Hepatocyte (in vitro differentiated cells): ENCODE data around the gene TSPAN13. TPM values are rescaled to one million over a fixed set of nuclear protein-coding genes. Genes with fewer than 3 reads are reported as not detected.

ENCODE experiments used
- DNase-seq: peaks from one replicate; pipeline ENCODE4 v3.0.0-alpha.2; 2016; ENCODE audit warnings: low spot score
- H2AFZ ChIP-seq: fragments of 200-600 bp; sonication (generic); 2 replicates; pipeline ENCODE4 v1.6.0; 2016; ENCODE audit warnings: antibody characterized with exemption, mild to moderate bottlenecking
- H3K27ac ChIP-seq: fragments of 200-600 bp; sonication (generic); 2 replicates; pipeline ENCODE4 v1.5.1; 2016; ENCODE audit warnings: mild to moderate bottlenecking
- H3K27me3 ChIP-seq: fragments of 200-600 bp; sonication (generic); 2 replicates; pipeline ENCODE4 v1.6.1; 2016
- H3K36me3 ChIP-seq: fragments of 200-600 bp; sonication (generic); replicated peaks from 2 replicates; pipeline ENCODE4 v1.5.1; 2016; ENCODE audit warnings: low read depth; ENCODE audit not compliant: insufficient read depth
- H3K4me1 ChIP-seq: fragments of 200-600 bp; sonication (generic); 2 replicates; pipeline ENCODE4 v1.5.1; 2016; ENCODE audit warnings: mild to moderate bottlenecking, moderate library complexity; ENCODE audit not compliant: insufficient read depth
- H3K4me2 ChIP-seq: fragments of 200-600 bp; sonication (generic); 2 replicates; pipeline ENCODE4 v1.6.0; 2016
- H3K4me3 ChIP-seq: fragments of 200-600 bp; sonication (generic); 2 replicates; pipeline ENCODE4 v1.5.1; 2016; ENCODE audit warnings: mild to moderate bottlenecking
- H3K79me2 ChIP-seq: fragments of 200-600 bp; sonication (generic); 2 replicates; pipeline ENCODE4 v1.6.0; 2017; ENCODE audit warnings: mild to moderate bottlenecking
- H3K9me2 ChIP-seq: fragments of 200-600 bp; sonication (generic); replicated peaks from 2 replicates; pipeline ENCODE4 v1.6.0; 2017; ENCODE audit warnings: mild to moderate bottlenecking; ENCODE audit not compliant: insufficient read depth
- H3K9me3 ChIP-seq: fragments of 200-600 bp; sonication (generic); 2 replicates; pipeline ENCODE4 v1.5.1; 2016; ENCODE audit warnings: low read depth, mild to moderate bottlenecking
- H4K20me1 ChIP-seq: fragments of 200-600 bp; sonication (generic); 2 replicates; pipeline ENCODE4 v1.6.0; 2016; ENCODE audit warnings: mild to moderate bottlenecking; ENCODE audit not compliant: insufficient read depth, poor library complexity, severe bottlenecking
- CTCF ChIP-seq: fragments of 200-600 bp; sonication (generic); IDR thresholded peaks from 2 replicates; pipeline ENCODE4 v1.5.1; 2016; ENCODE audit warnings: antibody characterized with exemption, mild to moderate bottlenecking; ENCODE audit not compliant: poor library complexity
- EZH2 ChIP-seq: fragments of 200-600 bp; sonication (generic); IDR thresholded peaks from 2 replicates; pipeline ENCODE4 v1.6.1; 2016; ENCODE audit warnings: antibody characterized with exemption, mild to moderate bottlenecking, borderline replicate concordance
- EZH2phosphoT487 ChIP-seq: fragments of 200-600 bp; sonication (generic); IDR thresholded peaks from one replicate; pipeline ENCODE4 v1.6.1; 2018; ENCODE audit warnings: antibody characterized with exemption, mild to moderate bottlenecking, low read depth, moderate library complexity; ENCODE audit not compliant: unreplicated experiment, severe bottlenecking
- WGBS: methylation state at CpG from one replicate; pipeline ENCODE4 v1.1.6; 2016; ENCODE audit warnings: low lambda C conversion rate; ENCODE audit errors: missing lambda C conversion rate; 5-methylcytosine and 5-hydroxymethylcytosine counted together
- polyA plus RNA-seq: library from polyadenylated mRNA; unstranded; fragments of >200 nt; fragmentation: Nextera tagmentation; extraction: Ambion mirVana; gene quantifications from 2 replicates; pipeline ENCODE4 v1.2.1, GENCODE V29; 2016
- total RNA-seq: library from RNA; depleted of rRNA; stranded (reverse); fragments of >200 nt; gene quantifications from 2 replicates; pipeline ENCODE4 v1.2.3, GENCODE V29; 2014

TSPAN13 gene
- total and polyA plus RNA-seq, 2 experiments from 2014 or later: 164 to 173 TPM

GRCh38 chr7:16810112-16810511 lies 56.6 kb downstream of the TSPAN13 start:
- Histone ChIP-seq H4K20me1 (no peaks in the 10 kb centered on the region), H3K27me3 (no peaks in the 10 kb centered on the region), H3K36me3 (no peaks in the 10 kb centered on the region), H3K4me1 (peaks cover 16% of the 10 kb centered on the region), H3K27ac (peak overlapping the region; percentile 88), H3K79me2 (no peaks in the 10 kb centered on the region), H3K9me2 (no peaks in the 10 kb centered on the region), H3K9me3 (no peaks in the 10 kb centered on the region), H3K4me2 (no peak overlapping the region), H3K4me3 (no peak overlapping the region), H2AFZ (no peak overlapping the region)
- TF ChIP-seq CTCF: no peak
- no peak for TF ChIP-seq EZH2phosphoT487
- TF ChIP-seq EZH2: no peak
- DNase-seq: no peak
- WGBS: 40% methylated on average over 2 of the region's 2 CpGs

GRCh38 chr7:16810573-16810972 lies 57.0 kb downstream of the TSPAN13 start:
- Histone ChIP-seq H3K27me3 (no peaks in the 10 kb centered on the region), H2AFZ (no peak overlapping the region), H3K4me2 (no peak overlapping the region), H3K79me2 (no peaks in the 10 kb centered on the region), H3K4me1 (peaks cover 16% of the 10 kb centered on the region), H4K20me1 (no peaks in the 10 kb centered on the region), H3K9me2 (no peaks in the 10 kb centered on the region), H3K9me3 (no peaks in the 10 kb centered on the region), H3K27ac (peak overlapping the region; percentile 88), H3K36me3 (no peaks in the 10 kb centered on the region), H3K4me3 (no peak overlapping the region)
- WGBS: 59% methylated on average over 5 of the region's 5 CpGs
- no peak for TF ChIP-seq EZH2
- no peak for TF ChIP-seq EZH2phosphoT487
- TF ChIP-seq CTCF: no peak
- DNase-seq: no peak

GRCh38 chr7:16811551-16811950 lies 58.0 kb downstream of the TSPAN13 start:
- no peaks in the 10 kb centered on the region for H3K9me2 ChIP-seq
- no peaks in the 10 kb centered on the region for H3K79me2 ChIP-seq
- no peak overlapping the region for H2AFZ ChIP-seq
- H3K4me2 ChIP-seq: peak overlapping the region; percentile 52
- peak overlapping the region; percentile 88 for H3K27ac ChIP-seq
- H3K4me1 ChIP-seq: peaks cover 10% of the 10 kb centered on the region
- WGBS: 56% methylated on average over 2 of the region's 2 CpGs
- TF ChIP-seq CTCF (no peak), EZH2 (no peak), EZH2phosphoT487 (no peak)
- H4K20me1 ChIP-seq: no peaks in the 10 kb centered on the region
- H3K9me3 ChIP-seq: no peaks in the 10 kb centered on the region
- no peaks in the 10 kb centered on the region for H3K27me3 ChIP-seq
- no peak overlapping the region for H3K4me3 ChIP-seq
- DNase-seq: peak; percentile 20
- no peaks in the 10 kb centered on the region for H3K36me3 ChIP-seq
